Activated T-cell treated with anti-CD3 and anti-CD28 coated beads, Interleukin-2, amount 50 U/mL, for 48 hours (primary cell): ENCODE results near the gene RAB26.
A peak's percentile ranks its signal among the peaks of the same experiment; 100 is the strongest.
"Not testable (repeated sequence)": the region's sequence is repeated elsewhere in the genome, so short reads cannot be mapped to it uniquely, and the experiment has no call there.

Experiments used
- DNase-seq, 2 experiments: peaks; one replicate each; pipeline ENCODE4 v3.0.0-alpha.2; 2020

Gene RAB26

DNA sequence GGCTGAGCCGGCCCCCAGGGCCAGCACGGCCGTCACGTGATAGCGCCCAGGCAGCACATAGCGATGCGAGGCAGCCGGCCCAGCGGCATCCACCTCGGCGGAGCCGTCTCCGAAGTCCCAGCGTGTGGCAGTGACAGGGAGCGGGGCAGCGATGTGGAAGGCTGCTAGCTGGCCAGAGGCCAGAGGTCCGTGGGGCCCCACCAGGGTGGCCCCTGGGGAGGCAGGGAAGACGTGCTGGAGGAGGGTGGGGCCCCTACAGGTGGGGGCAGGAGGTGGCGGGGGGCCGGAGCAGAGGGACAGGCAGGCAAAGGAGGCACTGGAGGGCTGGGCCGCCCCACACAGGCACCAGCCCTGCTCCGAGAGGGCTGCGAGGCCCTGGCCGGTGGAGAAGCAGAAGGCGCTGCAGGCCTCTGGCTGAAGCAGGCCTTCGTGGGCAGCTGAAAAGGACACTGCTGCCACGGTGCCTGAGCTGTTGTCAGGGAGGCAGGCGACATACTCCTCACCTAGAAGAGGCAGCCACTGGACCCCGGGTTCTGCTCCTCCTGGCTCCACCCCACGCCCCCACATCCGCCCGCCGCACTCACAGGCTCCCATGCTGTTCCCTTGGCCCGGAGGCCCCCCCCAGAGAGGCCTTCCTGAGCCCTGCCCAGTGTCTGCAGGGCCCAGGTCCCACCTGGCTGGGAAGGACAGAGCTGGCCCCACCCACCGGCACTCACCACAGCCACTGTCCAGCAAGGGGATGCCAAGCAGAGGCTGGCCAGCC lies 30.3 kb upstream of the RAB26 start:
- DNase-seq: not testable (repeated sequence)

DNA sequence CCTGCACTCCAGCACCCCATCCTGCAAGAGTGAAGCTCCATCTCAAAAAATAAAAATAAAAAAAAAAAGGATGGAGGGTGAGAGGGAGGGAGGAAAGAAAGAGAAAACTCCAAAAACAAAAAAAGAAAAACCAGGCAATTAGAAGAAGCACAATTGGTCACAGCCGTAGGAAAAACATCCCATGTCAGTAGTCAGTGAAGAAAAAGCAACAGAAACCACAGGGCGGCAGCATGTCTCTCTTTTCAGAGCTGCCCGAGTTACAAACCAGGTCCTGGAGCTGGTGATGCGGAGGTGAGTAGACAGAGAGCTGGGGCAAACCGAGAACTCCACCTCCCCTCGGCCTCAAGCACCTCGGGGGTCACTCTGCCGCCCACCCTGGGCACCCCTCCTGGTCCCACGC lies 27.1 kb upstream of the RAB26 start:
- DNase-seq: peak in 1 of 2 experiments; percentile 40

DNA sequence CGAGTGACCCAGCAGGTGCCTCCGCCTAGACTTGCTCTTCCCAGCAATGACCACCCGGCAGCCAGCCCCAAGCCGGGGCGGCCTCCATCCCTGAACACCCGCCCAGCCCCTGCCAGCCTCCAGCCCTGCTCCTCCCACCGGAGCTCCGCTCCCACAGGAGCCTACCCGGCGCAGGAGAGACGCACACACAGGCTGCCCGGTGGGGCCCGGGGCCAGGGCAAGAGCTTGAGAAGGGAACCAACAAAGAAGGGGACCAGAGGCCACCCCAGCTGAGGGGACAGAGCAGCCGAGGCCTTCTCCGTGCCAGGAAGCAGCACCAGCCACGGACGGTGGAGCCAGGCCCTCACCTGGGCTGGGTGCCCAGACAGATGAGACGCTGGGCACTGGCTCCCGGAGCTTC lies 26.6 kb upstream of the RAB26 start:
- no peak for DNase-seq

DNA sequence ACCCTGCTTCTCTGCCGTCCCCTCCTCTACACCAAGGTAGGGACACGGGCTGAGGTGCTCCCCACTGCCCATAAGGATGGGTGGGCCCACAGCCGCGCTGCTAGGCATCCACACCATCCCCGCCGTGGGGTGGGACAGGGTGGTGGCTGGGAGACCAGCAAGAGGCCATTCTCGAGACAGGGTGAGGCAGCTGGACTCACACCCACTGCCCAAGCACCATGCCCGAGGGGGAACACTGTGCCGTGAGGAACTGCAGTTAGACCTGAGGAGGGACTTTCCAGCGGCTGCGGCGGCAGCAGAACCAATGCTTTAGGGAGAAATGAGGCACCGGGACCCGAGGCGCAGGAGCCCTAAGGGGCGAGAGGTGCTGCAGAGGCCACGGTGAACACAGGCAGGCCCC lies 26.0 kb upstream of the RAB26 start:
- DNase-seq: no peak

DNA sequence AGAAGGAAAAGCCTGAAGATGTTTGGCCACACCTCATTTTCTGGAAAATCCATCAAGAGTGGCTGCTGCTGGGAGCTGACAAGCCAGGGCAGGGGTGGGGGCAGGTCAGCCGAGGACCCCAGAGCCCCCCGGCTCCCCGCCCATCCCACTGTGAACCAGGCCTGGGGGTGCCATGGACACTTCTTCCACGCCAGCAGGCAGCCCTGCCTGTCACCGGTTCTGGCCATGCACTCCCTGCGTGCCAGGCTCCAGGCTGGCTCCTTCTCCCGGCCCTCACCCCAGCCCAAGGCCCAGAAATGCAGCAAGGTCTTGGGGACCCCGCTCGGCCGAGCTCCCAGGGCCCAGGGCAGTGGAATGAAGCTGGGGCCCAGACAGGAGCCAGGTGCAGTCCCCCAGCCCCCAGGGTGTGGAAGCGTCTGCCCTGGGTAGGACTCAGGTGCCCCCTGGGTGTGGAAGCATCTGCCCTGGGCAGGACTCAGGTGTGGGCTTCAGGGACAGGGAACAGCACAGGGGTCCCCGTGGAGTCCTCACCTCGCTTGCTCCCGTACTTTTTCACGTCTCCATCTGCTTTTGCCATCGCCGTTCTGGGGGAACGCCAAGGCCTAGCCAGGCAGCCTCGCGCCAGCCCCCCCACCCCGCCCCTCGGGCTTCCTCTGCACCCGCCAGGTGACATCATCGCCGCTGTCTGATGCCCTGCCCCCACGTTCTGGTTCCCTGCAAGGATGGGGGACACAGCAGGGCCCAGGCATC lies 25.3 kb upstream of the RAB26 start:
- not testable (repeated sequence) for DNase-seq

DNA sequence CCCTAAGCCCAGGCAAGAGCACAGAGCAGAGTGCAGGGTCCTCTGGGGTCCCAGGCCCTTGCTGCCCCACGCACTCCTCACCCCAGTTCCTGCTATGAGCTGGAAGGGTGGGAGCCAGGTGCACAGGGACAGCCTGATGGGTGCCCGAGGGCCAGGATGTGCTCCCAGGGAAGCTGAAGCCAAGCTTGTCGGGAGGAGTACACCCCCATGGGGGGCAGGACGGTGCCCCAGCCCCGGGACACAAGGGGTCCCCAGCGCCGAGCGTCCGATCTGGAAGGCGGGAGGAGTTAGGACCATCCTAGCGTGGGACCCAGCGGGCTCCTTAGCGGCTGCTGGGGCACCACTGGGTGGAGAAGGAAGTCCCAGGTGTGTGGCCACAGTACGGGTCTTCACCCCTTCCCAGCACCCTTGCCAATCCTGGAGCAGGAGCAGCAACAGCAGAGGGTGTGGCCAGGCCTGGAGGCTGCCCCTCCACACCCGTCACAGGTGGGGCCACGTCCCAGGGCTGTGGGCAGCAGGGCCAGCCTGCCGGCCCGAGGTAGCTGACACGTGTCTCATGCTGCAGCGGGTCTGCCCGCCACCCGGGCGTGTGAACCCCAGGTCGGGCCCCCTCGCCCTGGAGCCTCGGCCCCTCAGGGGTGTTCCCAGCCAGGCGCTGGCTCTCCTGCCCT lies 24.6 kb upstream of the RAB26 start:
- DNase-seq: not testable (repeated sequence)

DNA sequence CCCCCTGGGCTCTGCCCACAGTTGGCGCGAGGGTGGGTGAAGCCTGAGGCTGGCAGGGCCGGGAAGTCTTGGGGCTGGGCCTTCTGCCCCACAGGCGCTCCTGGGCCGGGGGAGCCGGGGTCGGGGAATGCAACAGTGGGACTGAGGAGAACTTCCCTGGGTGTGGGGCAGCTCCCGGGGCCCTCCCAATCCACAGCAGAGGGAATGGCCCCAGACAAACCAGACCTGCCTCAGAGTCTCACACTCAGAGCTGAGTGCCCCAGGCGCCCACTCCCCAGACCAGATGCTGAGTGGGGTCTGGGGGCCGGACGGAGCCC lies 24.1 kb upstream of the RAB26 start:
- DNase-seq: not testable (repeated sequence)

DNA sequence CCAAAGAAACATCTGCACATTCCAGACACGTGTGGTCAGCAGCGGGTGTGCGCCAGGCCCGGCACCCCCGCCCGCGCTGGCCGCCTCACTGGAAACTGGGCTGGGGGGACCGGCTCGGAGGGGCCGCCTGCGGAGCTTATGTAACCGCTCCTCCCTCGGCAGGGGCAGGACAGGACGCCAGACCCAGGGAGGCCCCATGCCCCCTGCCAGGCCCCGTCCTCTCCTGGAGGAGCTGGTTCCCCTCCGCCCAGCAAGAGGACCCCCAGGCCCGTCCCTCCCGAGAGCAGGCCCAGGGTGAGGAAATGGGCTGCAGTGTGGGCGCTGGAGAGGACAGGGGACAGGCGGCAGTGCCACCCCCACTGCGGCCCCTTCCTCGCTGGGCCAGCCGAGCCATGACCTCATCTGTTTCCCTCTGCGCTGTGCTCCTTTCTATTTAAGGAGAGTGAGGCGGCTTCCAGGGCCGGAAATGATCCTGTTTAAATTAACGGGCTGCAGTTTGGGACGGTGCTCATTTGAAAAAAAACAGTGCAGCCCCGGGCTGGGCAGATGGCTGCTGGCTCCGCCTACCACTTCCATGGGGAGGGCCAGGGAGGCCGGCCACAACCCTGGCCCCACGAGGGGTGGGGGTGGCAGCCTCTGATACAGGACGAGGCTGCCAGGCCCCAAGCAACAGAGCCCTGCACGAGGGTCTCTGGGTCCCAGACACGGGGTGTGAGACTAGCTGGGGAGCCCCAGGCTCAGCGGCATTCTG lies 23.6 kb upstream of the RAB26 start:
- not testable (repeated sequence) for DNase-seq

DNA sequence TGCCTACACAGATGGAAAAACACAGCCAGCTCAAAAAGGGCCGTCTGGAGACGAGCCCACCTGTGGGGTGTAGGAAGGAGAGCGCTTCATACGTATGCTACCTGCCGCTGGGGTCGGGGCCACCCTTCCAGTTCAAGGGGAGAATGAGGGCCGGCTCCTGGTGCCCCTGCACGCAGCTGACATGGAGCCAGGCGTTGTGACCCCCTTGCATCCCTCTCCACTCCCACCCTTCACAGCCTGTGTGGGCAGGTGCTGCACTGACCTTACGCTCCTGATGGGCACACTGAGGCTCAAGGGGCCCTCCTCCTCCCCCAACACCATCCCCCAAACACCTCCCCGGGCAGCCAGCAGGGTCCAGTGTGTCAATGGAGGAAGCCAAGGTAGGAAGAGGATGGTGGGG lies 22.8 kb upstream of the RAB26 start:
- DNase-seq: not testable (repeated sequence)

DNA sequence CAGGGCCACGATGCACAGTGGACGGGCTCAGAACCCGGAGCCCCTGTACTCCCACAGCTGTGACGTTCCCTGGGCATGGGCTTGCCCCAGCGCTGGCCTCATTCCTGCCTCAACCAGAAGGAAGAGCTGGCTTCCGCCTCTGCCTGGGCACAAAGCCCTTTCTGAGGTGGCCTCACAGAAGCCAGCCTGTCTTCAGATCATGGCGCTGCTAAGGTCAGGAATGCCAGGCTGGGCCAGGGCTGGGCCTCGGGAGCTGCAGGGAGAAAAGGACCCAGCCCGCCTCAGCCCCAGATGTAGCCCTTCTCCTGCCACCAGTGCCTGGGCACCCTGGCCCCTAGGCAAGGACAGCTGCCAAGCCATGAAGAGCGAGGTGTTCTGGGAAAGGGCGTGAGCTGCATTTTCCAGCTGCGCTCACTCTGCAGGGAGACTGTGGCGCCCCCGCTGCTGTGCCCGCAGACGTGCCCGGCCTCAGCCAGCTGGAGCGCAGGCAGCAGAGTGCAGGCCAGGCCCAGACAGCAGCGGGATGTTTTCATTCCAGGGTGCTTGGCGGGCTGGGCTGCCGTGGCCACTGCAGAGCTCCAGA lies 22.2 kb upstream of the RAB26 start:
- not testable (repeated sequence) for DNase-seq

DNA sequence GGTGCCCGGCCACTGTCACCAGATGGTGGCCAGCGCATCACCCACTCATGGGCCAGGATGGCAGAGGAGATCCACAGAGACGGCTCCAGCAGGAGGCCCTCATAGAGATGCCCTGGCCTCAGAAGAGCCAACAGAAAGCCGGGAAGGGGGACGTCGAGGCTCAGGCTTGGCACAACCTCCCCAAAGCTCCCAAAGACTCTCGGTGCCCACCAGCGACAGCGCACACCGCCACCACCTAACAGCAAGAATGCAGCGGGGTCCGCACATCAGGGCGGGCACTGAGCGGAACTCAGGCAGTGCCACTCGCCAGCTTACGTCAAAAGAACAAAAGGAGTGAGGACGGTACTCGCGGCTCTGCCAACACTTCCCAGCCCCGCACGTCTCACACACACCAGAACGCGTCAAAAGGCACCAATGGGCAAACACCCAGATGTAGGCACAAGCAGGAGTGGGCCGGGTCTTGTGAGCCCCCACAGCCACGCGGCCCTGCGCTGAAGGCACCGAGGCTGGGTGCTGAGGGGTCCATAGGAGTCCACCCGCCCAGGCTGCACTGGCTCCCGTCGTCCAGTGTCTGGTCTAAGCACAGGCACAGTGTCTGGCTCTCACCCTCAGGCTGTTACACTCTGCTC lies 21.4 kb upstream of the RAB26 start:
- not testable (repeated sequence) for DNase-seq

DNA sequence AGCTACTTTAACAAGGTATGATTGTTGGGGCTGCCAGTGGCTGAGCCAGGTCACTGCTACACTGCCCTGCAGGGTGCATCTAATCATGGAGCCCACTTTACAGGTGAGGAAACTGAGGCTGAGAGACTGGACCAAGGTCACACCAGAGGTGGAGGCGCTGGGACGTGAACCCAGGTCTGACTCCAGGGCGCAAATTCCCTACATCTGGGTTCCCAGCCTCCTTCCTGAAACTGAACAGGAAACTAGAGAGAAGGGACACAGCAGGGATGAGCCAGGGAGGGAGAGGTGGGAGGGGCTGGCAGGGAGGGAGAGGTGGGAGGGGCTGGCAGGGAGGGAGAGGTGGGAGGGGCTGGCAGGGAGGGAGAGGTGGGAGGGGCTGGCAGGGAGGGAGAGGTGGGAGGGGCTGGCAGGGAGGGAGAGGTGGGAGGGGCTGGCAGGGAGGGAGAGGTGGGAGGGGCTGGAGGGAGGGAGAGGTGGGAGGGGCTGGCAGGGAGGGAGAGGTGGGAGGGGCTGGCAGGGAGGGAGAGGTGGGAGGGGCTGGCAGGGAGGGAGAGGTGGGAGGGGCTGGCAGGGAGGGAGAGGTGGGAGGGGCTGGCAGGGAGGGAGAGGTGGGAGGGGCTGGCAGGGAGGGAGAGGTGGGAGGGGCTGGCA lies 20.7 kb upstream of the RAB26 start:
- peak; percentile 32 to 34 for DNase-seq

DNA sequence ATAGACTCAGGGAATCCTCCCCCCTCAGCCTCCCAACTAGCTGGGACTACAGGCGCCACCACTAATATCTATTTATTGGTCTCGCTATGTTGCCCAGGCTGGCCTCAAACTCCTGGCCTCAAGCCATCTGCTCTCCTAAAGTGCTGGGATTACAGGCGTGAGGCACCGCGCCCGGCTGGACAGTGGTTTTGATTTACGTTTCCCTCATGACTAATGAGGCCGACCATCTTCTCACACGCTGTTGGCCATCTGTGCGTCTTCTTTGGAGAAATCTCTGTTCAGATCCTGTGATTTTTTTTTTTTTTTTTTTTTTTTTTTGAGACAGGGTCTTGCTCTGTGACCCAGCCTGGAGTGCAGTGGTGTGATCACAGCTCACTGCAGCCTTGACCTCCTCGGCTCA lies 19.2 kb upstream of the RAB26 start:
- DNase-seq: not testable (repeated sequence)

DNA sequence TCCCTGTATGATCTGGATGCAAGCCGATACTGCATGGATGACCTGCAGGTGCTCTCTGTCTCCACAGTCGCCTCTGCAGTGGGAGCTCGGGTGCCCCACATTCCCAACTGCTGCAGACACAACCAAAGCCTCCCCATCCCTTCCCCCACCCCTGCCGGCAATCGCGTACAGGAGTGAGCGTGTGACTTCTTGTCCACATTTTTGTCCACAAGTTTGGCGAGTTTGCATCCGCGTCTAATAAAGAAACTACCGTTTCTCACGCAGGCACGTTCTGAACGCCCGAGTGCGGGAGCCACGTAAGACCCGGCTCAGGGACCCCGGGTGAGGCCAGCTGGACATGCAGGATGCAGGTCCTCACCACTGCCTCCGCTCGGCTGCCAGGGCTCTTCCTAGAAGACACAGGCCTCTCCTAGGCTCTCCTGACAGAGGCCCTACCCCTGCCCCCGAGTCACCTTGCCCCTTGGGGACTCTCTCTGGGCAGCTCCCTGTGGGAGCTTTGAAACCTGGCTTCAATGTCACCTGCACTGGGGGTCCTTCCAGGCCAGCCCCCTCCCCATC lies 18.5 kb upstream of the RAB26 start:
- not testable (repeated sequence) for DNase-seq

DNA sequence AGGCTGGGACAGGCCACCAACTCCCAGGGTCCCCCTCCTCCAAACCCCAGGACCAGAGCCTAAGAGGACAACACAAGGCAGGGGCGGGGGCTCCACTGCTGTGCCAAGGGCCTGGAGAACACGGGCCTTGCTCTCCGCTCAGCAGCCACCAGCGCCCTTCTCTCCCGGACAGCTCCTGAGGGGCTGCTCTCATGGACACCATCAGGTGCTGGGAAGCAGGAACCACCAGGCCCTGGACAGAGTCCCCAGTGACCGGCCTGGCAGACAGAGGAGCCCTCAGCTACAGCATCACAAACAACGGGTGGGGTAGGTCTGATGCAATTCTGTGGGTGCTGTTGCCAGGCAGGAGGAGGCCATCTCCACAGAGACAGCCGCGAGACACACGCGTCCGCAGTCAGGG lies 14.6 kb upstream of the RAB26 start:
- not testable (repeated sequence) for DNase-seq

DNA sequence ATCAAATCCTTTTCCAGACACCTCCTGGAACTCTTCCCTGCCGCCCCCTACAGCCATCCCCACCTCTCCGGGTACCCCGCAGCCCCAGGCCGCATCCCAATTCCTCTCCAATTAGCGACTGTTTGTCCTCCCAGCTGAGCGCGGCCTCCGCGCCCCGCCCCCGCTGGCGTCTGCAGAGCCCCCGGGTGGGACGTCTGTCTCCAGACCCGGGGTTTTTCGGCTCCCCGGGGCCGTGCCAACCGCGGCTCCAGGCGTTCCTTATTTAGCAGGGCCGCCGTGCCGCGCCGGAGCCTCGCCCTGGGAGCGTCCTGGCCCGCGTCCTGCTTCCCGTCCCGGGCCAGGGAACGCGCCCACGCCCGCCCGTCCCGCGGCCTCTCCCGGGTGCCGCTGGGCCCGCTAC lies 13.4 kb upstream of the RAB26 start:
- DNase-seq: peak; percentile 34 to 46

DNA sequence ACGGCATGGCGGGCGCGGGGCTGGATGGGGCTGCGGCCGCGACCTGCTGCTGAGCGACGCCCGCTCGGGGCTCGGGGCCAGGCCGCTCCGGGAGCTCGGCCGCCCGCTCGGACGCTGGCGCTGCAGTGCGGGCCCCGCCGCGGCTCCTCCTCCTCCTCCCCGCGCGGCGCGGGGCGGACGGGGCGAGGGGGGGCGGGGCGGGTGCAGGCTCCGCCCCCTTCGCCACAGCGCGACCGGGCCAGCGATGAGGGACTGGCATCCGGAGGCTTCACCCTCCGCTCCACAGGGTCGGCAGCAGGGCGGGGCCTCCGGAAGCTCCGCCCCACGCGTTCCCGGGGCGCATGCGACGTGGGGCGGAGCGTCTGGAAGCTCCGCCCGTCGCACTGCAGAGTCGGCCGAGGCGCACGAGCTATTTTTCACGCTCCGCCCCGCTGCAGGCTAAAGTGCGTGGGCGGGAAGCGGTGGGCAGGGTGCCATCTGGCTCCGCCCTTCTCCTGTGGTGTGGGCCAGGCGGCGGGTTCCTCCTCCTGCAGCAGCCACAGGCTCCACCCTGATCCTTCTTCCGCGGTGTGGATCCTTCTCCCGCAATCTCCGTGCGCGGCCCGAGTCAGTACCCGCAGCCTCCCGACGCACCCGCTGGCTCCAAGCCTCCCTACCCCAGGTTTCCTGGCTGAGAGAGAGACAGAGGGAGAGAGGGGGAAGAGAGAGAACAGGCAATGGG lies 12.5 kb upstream of the RAB26 start, which contains the start of gene PKD1:
TSS of gene PKD1 (minus strand) at position 129 of the 721 bp plus-strand sequence. CDS start 209 bp downstream, outside the sequence.
- DNase-seq: peak; percentile 99

DNA sequence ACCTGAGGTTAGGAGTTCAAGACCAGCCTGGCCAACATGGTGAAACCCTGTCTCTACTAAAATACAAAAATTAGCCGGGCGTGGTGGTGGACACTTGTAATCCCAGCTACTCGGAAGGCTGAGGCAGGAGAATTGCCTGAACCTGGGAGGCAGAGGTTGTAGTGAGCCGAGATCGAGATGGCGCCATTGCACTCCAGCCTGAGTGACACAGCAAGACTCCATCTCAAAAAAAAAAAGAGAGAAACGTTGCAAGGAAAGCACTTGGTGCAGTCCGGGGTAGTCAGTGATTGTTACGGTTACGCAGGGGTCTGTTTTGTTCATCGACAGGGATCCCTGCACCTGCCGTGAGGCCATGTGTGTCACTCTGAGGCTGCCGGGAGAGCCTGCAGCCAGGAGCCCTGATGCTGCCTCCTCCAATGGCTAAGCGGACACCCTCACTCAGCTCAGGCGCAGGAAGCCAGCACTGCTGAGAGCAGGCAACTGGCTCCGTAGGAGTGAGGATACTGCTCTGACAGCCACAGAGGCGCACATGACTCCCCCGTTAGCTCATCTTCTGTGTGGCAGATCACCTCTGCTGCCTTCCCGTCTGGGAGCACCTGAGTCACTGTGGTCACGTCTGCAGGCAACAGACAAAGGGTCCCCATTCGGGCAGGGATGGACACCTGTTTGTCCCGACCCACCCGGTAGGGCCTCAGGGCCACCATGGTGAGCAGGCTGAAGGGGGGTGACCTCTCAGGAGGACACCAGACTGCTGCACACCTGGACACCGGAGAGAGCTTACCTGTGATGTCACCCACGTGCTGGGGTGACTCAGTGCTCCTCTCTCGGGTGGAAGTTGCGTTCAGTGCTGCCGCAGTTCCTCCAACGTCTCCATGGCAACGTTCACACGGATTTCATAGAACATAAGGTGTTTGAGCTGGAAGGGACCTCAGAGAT lies 5.2 kb upstream of the RAB26 start:
- peak in 1 of 2 experiments; percentile 50 for DNase-seq

DNA sequence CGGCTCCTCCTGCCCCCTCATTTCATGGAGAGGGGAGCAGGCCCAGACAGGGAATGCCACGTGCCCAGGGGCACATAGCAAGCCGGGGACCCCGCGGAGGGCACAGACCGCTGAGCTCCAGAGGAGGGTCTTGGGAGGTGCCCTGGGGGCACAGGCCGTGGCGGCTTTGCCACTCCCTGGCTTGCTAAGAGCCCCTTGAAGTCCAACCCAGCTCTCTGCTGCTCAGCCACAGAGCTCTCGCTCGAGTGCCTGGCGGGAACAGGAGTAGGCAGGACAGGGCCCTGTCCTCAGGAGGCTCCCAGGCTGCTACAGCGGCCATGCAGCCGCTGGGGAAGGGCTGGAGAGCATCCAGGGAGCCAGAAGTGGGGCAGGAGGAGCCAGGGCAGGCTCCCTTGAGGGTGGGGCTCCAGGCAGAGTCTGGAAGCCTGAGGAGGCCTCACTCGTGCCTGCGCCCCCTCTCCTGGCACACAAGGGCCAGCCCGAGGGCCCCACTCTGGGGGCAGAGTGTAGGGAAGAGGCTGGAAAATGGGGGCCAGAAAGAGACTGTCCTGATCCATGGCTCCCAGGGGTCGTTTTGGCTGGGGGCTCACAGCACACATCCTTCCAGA lies 4.4 kb upstream of the RAB26 start:
- no peak for DNase-seq
